ENCODE data around the gene PARP8.

Gene PARP8

DNA sequence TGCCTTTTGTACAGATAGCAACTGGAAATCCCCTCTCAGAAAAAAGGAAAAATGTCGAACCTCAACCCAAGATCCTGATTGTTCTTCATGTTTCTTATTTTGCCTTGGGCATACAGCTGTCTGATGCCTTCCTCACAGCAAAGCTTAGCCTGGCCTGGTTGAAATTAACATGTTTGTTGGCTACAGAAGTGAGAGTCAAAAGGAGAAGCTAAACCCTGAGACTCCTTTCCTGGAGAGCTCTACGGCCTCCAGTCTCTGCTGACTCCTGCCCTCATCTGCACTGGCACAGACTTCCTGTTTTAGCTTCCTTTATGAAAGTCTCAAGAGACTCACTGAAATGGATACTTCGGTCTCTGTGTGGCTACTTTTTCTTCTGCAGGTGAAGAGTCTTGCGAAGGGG, 186.7 kb downstream of the PARP8 start:
- H3K4me3 ChIP-seq (ENCODE audit: low read length) = no peak overlapping the region; the same call in 1 of the 2 replicates
- TF ChIP-seq ZNF274 (IDR thresholded peaks at IDR 0.05; ENCODE audit: low read depth, low read length) = no peak

DNA sequence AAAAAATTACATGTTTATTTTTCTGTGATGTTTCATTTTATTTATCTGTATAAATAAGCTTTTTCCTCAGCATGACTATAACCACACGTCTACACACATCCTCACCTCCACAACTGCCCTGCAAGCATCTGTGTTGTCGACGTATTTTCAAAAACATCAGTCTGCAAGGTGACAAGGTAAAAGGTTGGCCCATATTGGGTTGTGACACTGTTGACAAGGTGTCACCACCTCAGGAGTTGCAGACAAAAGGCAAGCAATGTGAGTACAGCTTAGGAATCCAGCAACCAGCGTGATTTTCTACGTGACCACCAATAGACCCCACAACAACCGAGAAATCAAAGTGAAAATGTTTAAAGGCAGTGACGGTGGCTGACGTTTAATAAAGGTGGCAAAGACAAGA, 187.6 kb downstream of the PARP8 start:
- no peak overlapping the region for H3K4me3 ChIP-seq (ENCODE audit: low read length)
- no peak for TF ChIP-seq ZNF274 (IDR thresholded peaks at IDR 0.05; ENCODE audit: low read depth, low read length)

DNA sequence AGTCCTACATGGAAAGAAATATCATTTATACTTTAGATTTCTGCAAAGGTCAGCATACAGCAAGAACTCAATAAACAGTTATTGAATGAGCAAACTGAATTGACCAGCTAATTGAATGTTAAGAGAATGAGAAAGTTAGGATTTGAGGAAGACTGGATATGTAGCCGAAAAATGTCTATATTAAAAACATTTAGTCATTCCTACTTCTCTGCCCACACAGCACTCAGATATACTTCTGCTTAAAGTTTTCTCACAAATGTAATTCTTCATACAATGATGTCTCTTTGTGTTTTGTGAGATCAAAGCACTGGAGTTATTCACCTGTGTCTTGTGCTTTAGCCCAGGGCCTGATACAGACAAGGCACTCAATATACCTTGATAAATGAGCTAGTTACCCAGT, 188.6 kb downstream of the PARP8 start:
- no peak overlapping the region for H3K4me3 ChIP-seq (ENCODE audit: low read length)
- TF ChIP-seq ZNF274 (IDR thresholded peaks at IDR 0.05; ENCODE audit: low read depth, low read length) = no peak

DNA sequence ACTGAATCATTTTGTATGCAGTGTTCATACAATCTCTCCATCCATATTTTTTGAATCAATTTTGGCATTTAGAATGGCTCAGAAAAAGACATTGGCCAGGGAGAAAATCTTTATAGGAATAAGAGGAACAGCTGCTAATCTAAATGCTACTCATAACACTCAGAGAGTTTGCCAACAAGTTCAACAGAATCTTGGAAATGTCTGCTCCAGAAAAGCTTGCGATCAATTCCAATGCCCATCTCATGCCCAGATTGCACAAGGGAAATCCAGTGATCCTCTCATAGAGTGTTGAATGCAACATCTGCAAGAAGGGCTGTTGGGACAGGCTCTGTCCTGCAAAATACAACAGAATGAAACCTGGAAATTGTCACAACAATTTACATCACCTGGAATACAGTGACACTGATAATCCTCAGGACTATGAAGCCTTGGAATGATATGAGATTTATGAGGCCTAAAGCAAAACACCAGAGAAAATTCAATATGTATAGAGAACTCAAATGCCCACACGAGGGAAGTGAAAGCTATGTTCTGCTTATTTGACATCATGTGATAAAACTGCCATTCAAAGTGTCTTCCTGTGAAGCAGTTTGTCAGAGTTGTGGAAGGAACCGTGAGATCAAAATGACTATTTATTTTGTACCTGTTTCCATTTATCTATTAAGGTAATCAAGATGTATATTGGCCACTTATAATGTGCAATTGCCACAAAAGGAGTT, 190.1 kb downstream of the PARP8 start:
- no peak for TF ChIP-seq ZNF274 (IDR thresholded peaks at IDR 0.05; ENCODE audit: low read depth, low read length)
- H3K4me3 ChIP-seq (ENCODE audit: low read length) = no peak overlapping the region

DNA sequence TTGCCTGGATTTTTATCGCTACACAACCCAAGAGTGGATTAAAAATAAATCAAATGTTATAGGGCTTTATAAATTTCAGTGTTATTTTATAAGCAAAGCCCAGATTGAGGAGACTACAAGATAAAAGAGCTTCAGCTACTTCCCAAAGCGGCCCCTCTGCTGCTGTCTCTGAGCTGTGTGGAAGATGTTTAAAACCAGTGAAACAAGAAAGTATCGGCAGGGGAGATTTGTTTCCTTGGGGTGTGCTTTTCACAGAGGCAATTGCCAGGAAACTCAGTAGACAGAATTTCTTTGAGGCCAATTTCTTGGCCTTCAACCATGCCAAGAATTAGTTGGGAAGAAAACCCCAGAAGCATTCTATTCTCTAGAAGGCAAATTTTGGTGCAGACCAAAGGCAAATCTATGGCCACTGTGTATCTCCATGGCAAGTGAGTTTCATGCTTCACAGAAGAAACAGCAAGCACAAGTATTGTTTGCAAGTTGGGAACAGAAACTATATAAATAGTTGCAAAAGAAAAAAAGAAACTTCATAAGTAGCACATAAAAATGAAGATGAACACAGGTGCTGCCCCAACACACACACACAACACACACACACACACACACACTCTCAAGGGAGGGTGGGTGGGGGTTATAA, 197.2 kb downstream of the PARP8 start:
- no peak overlapping the region for H3K4me3 ChIP-seq (ENCODE audit: low read length)

DNA sequence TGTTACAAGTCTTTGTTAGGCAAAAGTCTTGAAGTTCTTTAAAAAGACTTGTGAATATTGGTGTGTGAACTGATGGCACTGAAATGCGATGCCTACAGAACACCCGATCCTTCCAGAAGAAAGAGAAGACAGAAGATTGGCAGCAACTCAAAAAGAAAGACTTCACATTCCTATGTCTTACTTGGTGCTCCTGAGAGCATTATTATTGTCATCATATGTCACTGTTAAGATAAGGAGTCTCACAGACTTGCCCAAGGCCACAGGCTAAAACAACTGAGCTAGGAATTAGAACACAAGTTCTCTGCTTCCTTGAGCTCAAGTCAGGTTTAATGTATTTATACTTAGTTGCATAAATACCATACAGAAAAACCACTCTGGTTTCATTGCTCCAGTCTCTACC, 198.0 kb downstream of the PARP8 start:
- H3K4me3 ChIP-seq (ENCODE audit: low read length) = no peak overlapping the region
- TF ChIP-seq ZNF274 (IDR thresholded peaks at IDR 0.05; ENCODE audit: low read depth, low read length) = no peak

More for the DNA sequence above, 197.2 kb downstream of the PARP8 start:
- no peak for TF ChIP-seq ZNF274 (IDR thresholded peaks at IDR 0.05; ENCODE audit: low read depth, low read length)

DNA sequence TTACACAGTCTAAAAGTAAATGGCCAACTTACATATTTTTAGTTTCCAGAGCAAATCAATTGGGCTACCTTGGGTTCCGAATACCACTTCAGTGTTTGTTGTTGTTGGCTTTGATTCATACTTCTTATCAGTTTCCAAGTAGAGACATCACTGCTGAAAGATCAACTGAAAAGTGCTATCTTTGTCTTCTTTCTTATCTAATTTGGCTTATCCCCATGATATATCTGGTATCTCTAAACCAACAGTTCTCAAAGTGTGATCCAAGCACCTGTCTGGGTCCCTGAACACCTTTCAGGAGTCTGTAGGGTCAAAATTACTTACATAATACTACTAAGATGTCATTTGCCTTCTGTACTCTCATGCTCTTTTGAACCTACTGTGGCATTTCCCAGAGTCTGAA, 200.0 kb downstream of the PARP8 start:
- no peak for TF ChIP-seq ZNF274 (IDR thresholded peaks at IDR 0.05; ENCODE audit: low read depth, low read length)
- H3K4me3 ChIP-seq (ENCODE audit: low read length) = no peak overlapping the region

DNA sequence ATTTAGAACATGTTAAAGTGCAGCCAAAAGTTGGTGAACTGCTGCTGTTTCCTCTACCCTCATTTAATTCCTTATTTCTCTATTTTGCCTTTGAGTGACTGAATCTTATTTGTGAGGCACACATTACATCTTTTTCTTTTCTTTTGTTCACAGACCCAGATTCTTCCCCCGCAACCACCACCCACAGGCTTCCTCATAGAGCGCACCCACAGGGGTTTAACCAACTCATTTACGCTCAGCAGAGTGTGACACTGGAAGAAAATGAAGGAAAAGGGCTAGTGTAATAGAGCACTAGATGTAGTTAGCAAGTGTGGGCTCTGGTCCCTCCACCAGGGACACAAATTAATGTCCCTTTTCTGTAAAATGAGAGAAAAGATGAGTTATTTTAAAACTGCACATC, 200.7 kb downstream of the PARP8 start:
- H3K4me3 ChIP-seq (ENCODE audit: low read length) = no peak overlapping the region
- TF ChIP-seq ZNF274 (IDR thresholded peaks at IDR 0.05; ENCODE audit: low read depth, low read length) = no peak

DNA sequence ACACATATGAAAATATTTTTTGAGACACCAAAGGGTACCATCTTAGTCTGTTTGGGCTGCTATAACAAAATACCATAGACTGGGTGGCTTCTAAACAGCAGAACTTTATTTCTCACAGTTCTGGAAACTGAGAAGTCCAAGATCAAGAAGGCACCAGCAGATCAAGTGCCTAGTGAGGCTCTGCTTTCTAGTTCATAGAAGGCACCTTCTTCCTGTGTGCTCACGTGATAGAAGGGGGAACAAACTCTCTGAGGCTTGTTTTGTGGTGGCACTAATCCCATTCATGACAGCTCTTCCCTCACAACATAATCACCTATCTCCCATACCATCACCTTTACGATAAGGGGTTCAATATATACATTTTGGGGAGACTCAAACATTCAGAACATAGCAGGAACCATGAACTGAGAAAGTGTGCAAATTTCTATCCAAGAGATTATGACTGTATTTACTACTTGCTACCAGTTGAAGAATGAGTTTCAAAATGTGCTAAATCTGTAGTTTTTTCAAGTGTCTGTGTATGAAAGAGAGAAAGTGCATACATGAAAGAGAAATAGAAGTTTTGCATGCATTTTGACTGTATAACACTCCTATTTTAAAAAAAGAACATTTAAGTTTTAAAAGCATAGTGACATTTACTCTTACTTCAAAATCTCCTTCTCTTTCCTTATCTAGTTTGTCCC, 207.3 kb downstream of the PARP8 start:
- no peak for TF ChIP-seq ZNF274 (IDR thresholded peaks at IDR 0.05; ENCODE audit: low read depth, low read length)
- no peak overlapping the region for H3K4me3 ChIP-seq (ENCODE audit: low read length)

DNA sequence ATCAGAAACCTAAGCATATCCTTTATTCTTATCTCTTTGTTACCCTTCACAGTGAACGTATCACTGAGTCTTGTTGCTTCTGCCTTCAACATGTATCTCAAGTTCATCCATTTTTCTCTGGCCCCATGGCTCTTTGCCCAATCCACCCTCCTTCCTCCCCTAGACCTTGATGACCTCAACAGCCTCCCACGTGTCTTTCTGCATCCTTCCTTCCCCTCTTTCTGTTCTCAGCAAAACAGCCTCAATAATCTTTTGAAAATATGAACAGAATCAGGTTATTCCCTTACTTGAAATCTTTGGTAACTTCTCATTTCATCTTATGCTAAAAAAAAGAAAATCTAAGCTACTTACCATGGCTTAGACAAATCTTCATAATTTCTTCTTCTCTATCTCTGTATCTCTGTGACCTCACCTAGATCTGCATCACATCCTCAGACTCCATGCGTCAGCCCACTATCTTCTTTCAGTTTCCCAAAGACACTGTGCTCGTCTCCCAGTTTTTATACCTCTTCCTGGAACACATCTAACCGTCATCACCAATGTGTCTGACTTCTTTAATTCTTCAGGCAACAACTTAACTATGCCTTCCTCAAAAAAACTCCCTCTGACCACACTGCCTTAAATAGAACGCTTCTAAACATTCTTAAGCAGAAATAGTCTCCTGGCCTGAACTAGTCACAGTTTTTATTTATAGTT, 208.0 kb downstream of the PARP8 start:
- H3K4me3 ChIP-seq (ENCODE audit: low read length) = no peak overlapping the region
- TF ChIP-seq ZNF274 (IDR thresholded peaks at IDR 0.05; ENCODE audit: low read depth, low read length) = no peak

DNA sequence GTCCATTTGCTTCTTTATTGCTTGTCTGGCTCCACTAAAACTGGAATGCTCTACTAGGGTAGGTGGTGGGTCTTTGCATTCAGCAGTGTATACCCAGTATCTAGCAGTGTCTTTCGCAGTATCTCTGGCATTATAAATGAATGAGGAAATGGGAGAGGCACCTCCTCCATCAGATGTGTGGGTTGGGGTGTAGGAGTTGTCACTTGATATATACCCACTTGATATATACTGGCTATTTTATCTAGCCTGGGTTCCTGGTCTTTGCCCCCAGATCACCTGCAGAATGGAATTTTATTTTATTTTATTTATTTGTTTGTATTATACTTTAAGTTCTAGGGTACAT, 208.5 kb downstream of the PARP8 start:
- no peak overlapping the region for H3K4me3 ChIP-seq (ENCODE audit: low read length)
- no peak for TF ChIP-seq ZNF274 (IDR thresholded peaks at IDR 0.05; ENCODE audit: low read depth, low read length)

DNA sequence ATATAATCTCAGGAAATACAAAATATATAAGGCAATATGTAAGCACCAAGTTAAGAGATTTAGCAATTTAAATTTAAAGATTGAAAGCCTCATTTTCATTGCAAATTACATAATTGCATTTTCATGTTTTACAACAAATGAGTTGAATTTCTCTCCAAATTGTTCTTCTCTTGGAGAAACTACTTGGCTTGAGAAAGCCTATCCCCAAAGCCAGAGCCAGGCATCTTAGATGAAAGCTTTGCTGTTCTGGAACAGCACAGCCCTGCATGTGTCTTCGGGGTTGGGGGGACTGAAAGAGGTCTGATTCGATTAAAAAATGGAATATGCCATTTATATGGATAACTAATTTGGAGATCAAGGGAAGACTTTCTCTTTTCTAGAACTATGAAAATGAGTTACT, 212.0 kb downstream of the PARP8 start:
- TF ChIP-seq ZNF274 (IDR thresholded peaks at IDR 0.05; ENCODE audit: low read depth, low read length) = no peak
- no peak overlapping the region for H3K4me3 ChIP-seq (ENCODE audit: low read length)

DNA sequence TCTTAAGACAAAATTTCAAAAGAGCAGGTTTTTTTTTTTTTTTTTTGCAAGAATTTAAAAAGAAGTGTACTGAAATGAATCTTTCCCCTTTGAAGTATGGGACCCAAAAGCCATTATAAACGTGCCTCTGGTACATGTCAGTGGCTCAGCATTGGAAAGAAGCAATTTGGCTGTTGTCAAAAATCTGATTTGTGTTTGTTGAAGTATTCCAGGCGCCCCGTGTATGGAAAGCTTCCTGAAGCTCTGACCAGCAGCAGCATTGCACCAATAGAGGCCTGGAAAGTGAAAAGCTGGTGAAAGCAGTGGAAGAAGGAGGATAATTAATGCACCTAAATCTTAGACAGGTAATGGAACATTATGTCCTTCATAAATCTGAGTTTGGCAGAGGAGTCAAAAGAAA, 215.0 kb downstream of the PARP8 start:
- H3K4me3 ChIP-seq (ENCODE audit: low read length) = no peak overlapping the region
- no peak for TF ChIP-seq ZNF274 (IDR thresholded peaks at IDR 0.05; ENCODE audit: low read depth, low read length)

DNA sequence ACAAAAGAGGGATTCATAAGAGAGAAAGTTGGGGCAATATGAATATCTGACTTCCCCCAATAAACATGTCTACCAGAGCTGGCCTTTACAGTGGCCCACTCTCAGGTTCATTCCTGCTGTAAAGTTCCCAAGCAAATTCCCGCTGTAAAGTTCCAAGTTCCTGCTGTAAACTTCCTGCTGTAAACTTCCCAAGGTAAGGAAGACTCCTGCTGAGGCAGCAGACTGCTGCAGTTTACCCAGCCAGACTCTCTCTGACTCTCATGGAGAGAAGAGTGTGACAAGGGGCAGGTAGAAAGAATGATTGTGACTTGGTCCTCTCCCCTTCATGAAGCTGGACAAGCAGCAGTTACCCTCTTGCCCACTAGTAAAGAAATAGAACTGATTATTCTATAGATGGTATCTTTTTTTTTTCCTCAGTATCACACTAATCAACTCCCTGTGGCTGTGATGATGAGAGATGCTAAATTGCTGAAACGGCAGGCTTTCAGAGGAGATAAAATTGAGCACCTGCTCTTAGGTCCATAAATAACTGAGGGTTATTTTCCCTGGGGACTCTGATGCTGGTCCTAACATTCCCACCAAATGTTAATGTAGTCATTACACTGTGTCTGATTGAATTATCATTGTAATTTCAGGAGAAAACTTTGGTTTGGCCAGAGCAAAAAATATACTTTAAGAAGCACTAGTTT, 220.4 kb downstream of the PARP8 start:
- no peak overlapping the region for H3K4me3 ChIP-seq (ENCODE audit: low read length)
- no peak for TF ChIP-seq ZNF274 (IDR thresholded peaks at IDR 0.05; ENCODE audit: low read depth, low read length)
